Stimulated activated CD8-positive, alpha-beta memory T cell treated with anti-CD3 and anti-CD28 coated beads, Interleukin-2, amount 100 ng/mL, for 48 hours (primary cell): ENCODE results near the gene TMEM242.

ENCODE experiments used
- DNase-seq, 2 donors: peaks; one replicate each; pipeline ENCODE4 v3.0.0-alpha.2; 2020; ENCODE audit warnings: low read depth in 2 of 2

Gene TMEM242

GRCh38 chr6:157270916-157271315 is 52.4 kb downstream of the TMEM242 start:
- DNase-seq = no peak

GRCh38 chr6:157270308-157270707 is 53.0 kb downstream of the TMEM242 start:
- no peak for DNase-seq

GRCh38 chr6:157269261-157269794 is 54.0 kb downstream of the TMEM242 start:
- DNase-seq = no peak

GRCh38 chr6:157268835-157269234 is 54.5 kb downstream of the TMEM242 start:
- DNase-seq = no peak

GRCh38 chr6:157268396-157268795 is 54.9 kb downstream of the TMEM242 start:
- DNase-seq = no peak

- no peak for DNase-seq
Measured at GRCh38 chr6:157267654-157268053, 55.7 kb downstream of the TMEM242 start.

GRCh38 chr6:157267109-157267611 is 56.2 kb downstream of the TMEM242 start:
- no peak for DNase-seq

GRCh38 chr6:157266274-157267101 is 56.8 kb downstream of the TMEM242 start:
- DNase-seq = no peak

GRCh38 chr6:157265635-157266034 is 57.7 kb downstream of the TMEM242 start:
- DNase-seq = no peak

- DNase-seq = no peak
Measured at GRCh38 chr6:157265186-157265585, 58.1 kb downstream of the TMEM242 start.

- no peak for DNase-seq
Measured at GRCh38 chr6:157264701-157265100, 58.6 kb downstream of the TMEM242 start.

GRCh38 chr6:157263881-157264397 is 59.4 kb downstream of the TMEM242 start:
- DNase-seq = no peak

GRCh38 chr6:157263146-157263545 is 60.2 kb downstream of the TMEM242 start:
- no peak for DNase-seq

- DNase-seq = no peak
Measured at GRCh38 chr6:157261606-157262005, 61.7 kb downstream of the TMEM242 start.

GRCh38 chr6:157260735-157261410 is 62.4 kb downstream of the TMEM242 start:
- DNase-seq = no peak

GRCh38 chr6:157259443-157259842 is 63.9 kb downstream of the TMEM242 start:
- DNase-seq = no peak

GRCh38 chr6:157258878-157259277 is 64.4 kb downstream of the TMEM242 start:
- DNase-seq = no peak

- DNase-seq = no peak
Measured at GRCh38 chr6:157255079-157255478, 68.2 kb downstream of the TMEM242 start.

GRCh38 chr6:157254538-157254937 is 68.8 kb downstream of the TMEM242 start:
- no peak for DNase-seq

- DNase-seq = no peak
Measured at GRCh38 chr6:157253699-157254098, 69.6 kb downstream of the TMEM242 start.

GRCh38 chr6:157253017-157253416 is 70.3 kb downstream of the TMEM242 start:
- no peak for DNase-seq

GRCh38 chr6:157251586-157252247 is 71.6 kb downstream of the TMEM242 start:
- DNase-seq = no peak
